DMS153 (cell line): ENCODE data around the gene FRMPD1.

Experiments used
- DNase-seq: peaks from one replicate; lab custom pipeline; 2025; lab: John Stamatoyannopoulos, UW

FRMPD1 gene

DNA sequence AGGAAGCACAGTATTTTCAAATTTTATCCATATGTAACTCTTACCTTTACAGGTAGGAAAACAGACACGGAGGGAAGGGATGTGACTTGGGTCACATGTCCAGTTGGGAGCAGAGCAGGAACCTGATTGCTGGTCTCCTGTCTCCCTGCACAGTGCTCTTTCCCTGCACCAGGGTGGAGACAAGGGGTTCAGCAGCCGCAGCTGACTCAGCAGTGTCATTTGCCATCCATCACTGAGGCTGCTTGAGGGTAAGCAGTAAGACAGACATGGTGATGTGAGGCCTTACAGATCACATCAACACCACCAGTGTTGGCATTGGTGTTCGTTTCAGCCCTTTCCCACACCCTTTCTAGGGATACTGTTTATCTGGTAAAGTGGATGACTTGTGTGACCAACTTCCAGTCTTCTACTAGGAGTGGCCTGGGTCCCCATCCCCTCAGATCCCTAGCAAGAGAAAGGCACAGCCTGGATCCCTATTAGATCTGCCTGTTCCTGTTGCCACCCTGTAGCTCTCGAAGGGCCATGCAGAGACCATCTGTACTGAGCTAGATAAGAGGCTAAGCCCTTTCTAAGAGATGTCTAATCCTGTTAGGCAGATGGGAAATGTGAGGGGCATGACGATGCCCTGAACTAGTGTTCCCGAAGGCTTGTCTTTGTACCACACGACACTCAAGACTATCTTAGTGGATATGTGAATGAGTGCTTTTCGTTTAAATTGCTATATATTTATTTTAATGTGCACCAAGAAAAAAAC, 29.1 kb downstream of the FRMPD1 start:
- no peak for DNase-seq

DNA sequence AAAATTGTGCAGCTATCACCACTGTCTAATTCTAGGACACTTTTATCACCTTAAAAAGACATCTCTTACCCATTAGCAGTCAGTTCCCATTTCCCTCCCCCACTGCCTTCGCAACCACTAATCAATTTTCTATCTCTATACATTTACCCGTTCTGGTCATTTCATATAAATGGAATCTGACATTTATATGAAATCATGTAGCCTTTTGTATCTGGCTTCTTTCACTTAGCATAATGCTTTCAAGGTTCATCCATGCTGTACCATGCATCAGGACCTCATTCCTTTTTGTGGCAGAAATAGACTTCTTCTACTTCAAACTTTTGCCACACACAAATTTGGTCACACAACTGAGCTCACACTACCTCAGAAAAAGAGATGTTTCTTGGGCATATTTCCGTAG, 32.2 kb downstream of the FRMPD1 start:
- DNase-seq: no peak

DNA sequence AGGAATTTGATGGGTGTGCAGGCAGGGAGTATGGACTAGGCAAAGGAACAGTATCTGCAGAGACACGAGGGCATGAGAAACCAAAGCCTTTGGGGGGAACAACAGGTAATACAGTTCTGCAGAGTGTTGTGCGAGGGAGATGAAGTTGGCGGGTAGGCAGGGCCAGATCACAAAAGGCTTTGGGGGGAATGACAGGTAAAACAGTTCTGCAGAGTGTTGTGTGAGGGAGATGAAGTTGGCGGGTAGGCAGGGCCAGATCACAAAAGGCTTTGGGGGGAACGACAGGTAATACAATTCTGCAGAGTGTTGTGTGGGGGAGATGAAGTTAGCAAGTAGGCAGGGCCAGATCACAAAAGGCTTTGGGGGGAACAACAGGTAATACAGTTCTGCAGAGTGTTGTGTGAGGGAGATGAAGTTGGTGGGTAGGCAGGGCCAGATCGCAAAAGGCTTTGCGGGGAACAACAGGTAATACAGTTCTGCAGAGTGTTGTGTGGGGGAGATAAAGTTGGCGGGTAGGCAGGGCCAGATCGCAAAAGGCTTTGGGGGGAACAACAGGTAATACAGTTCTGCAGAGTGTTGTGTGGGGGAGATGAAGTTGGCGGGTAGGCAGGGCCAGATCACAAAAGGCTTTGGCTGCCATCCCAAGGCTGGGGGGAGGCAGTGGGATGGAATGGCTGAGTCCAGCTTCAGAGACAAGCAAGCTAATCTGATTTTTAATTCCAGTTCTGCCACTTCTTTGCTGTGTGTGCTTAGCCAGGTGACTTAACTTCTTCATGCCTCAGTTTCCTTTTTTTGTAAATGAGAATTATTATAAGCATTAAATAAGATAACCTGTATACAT, 33.0 kb downstream of the FRMPD1 start:
- DNase-seq: no peak

DNA sequence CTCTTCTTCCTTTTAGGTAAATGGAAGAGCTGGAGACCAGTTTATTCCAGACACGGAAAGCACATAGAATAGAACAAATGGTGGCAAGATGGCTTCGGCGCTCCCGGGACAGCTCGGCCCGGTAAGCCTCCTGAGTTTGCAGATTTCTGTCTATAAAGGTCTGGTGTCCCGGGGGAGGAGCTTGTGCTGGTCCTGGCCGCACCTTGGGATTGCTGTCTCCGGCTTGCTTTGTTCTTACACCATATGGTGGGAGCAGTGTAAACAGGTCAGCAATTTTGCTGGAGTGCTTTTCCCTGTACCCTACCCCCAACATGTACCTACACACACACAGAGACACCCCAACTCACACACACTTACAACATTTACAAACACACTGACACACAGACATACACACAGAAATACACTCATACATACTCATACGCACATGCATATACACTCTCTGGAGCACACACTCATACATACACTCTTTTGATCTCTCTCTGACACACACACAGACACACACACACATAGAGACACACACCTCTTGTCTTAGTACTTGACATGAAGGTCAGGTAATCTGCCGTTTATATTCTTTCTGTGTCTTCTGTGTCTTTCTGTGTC, 42.0 kb downstream of the FRMPD1 start:
- DNase-seq: no peak

DNA sequence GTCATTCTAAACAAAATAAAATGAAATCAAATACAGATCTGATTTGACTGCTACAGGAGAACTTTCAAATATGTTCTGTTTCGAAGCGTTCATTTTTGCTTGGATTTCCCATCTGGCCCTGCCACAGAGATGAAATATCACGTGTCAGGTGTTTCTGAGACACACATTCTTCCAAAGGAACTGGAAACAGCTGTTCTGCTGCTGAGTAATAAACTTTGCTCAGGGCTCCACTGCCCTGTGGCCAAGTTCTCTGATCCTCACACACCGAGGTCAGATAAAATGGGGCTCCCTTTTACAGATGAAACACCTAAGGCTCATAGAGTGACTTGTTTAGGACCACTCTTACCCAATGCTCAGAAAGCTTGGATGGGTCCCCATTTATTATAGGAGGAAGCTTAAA, 42.5 kb downstream of the FRMPD1 start:
- no peak for DNase-seq

DNA sequence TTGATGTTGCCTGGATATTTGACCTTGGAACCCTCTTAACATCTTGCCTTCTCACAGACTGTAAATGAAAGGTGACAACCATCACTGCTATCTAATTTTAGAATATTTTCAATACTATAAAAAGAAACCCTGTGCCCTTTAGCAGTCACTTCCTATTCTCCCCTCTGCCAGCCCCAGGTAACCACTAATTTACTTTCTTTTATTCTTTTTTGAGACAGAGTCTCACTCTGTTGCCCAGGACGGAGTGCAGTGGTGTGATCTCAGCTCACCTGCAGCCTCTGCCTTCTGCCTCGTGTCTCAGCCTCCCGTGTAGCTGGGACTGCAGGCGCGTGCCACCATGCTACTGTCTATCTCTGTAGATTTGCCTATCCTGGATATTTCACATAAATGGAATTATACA, 43.6 kb downstream of the FRMPD1 start:
- no peak for DNase-seq

DNA sequence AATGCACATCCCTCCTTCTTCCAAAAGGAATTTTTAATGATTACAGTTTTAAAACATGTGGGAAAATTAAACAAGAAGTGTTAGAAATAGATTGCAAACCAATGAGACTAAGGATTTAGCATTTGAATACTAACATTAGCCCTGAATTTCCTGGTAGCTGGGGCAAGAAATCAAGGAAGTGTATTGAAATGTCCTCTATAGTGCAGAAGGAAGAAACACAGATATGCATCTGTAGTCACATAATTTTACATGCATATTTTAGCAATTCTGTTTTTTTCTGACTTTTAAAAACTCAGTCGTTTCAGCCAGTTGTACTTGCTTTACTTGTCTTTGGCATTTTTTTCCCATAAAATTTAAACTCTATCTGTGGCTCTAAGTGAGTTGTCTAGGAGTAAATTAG, 45.8 kb downstream of the FRMPD1 start:
- no peak for DNase-seq

DNA sequence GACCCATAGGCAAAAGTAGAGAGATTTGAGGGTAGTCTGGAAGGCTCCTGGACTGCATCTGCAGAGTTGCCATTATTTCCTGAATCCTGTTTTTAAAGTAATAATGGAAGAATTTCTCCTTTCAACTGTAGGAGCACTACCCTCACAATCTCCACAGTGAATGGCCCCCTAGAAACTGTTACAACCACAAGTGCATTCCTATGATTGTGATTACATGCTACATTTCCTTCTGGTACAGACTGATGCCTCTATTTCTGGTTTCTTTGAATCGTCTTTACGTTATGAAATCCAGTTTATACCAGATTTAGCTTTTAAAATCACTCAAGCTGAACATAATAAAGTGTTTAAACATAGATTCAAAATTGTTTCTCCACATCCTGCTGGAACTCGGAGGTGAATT, 49.4 kb downstream of the FRMPD1 start:
- DNase-seq: no peak

DNA sequence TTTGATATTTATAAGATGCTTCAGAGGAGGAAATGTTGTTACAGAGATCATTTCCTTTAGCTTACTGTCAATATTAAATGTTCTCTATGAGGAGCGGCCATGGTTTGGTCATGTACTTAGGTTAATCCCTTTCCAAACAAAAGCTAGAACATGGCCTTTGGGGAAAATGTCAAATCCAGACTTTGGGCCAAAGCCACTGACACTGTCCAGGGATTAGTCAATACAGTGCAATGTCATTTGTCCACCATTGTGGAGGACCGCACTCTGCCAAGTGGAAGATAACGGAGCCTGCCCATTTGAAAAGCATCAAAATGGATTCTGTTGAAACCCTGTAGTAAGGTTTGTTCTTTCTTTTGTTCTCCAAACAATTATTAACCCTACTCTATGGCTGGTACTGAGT, 50.1 kb downstream of the FRMPD1 start:
- no peak for DNase-seq

DNA sequence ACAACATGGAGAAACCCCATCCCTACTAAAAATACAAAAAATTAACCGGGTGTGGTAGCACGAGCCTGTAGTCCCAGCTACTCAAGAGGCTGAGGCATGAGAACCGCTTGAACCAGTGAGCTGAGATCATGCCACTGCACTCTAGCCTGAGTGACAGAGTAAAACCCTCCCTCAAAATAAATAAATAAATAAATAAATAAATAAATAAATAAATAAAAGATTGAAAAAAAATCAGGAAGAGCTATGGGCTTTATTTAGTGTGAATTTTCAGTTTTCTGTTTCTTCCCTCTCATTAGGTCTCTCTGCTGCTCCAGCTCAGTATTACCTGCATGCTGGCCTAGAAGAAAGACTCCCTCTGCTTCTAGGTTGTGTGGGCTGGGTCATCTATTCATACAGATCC, 55.0 kb downstream of the FRMPD1 start:
- DNase-seq: no peak

DNA sequence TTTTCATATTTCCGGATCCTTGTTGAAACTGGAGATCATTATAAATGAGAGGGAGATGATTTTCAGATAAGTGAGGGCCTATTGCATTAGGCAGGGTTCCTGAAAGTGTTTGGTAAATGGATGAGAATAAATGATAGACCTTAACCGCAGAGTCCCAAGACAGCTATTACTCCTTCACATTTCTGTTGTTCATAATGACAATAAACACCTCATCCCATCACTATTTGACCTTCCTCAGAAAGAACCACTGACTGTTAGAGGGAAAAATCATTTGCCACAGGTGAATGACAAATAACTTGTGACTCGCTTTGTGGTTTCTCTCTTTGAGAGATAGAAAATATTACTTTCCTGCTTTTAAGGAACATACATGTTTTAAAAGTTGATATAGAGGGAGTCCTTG, 55.5 kb downstream of the FRMPD1 start:
- DNase-seq: no peak

DNA sequence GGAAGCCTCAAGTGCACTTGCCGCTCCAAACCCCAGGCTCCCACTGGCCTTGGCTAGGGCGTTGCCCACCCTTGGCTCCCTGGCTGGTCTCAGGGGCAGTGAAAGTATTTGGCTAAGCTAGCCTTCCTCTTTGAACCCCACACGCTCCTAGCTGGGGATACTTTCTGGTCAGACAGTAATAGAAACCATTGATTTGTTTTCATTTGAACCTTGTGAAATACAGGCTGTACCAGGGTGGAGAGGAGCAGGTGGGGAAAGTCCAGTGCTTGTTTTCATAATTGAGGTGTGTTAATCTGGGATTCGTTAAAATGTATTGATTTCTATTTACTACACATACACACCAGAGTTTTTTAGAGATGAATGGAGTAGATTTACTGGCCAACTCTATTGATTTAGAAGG, 57.0 kb downstream of the FRMPD1 start:
- DNase-seq: no peak

DNA sequence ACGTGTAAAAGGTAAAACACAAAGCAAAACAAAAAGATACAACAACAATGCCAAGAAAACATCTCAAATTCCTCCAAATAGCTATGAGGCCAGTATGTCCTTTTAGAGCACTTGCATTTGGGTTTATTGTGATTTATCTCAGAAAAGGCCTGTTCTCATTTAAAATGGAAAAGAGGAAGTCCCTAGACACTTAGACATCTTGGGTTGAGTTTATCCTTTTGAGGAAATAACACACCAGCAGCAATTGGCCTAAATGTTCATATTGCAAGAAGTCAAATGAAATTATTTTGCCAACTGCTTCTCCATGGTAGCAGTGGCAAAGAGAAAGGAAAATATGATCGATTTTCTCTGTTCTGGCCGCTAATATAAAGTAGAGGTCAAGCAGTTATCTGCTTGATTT, 59.3 kb downstream of the FRMPD1 start:
- no peak for DNase-seq

DNA sequence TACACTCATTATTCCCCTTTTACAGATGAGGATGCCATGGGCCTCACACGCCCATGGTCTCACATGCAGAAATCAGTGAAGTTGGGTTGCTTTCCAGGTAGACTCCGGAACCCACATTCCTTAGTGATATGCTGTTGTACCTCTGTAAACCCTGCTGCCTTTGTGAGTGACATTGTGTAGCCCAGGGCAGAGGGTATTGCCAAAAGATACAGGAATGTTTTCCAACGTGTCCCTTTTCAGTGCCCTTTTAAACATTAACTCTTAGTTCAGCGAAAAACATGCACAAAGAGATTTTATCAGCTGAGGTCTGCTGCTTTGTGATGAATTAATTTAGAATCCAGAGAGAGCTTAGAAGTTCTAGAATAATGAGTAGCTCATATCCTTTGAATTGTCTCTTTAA, 64.5 kb downstream of the FRMPD1 start:
- no peak for DNase-seq

DNA sequence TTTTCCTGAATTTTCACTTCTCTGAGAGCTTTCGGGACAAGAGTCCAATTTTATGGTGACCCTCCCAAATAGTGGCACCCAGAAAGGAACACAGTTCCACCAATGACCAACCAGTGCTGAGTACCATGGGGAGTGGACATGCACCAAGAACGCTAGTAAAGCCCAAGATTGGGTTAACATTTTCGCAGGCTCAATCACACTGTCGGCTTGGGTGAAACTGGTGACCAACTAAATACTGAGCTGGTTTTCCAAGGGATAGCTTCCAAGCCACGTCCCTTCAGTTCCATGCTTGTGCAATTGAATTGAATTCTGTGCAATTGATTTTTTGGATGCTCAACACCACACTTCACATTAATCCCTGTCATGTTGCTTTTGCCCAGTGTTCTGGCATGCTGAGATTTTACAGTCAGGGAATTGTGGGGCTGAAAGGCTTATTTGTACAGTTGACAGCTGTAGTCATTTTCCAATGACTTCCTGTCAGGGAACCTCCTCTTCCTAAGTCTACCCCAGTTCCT, 65.3 kb downstream of the FRMPD1 start:
- no peak for DNase-seq

DNA sequence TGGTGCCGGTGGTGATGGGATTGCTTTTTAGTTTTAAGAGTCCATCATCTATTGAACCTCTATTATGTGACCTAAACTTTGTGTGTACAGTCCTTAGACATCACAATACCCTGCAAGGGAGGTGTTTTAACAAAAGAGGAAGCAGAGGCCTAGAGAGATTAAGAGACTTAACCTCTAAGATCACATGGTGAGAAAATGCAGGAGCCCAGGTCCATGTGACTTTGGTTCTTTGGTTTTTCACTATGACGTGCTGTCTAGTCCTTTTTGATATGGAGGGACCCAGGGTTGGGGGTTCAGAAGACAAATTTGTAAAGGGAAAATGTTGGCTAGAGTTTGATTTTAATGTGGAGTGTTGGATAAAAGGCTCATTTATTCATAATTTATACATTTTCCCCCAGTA, 68.8 kb downstream of the FRMPD1 start:
- no peak for DNase-seq

DNA sequence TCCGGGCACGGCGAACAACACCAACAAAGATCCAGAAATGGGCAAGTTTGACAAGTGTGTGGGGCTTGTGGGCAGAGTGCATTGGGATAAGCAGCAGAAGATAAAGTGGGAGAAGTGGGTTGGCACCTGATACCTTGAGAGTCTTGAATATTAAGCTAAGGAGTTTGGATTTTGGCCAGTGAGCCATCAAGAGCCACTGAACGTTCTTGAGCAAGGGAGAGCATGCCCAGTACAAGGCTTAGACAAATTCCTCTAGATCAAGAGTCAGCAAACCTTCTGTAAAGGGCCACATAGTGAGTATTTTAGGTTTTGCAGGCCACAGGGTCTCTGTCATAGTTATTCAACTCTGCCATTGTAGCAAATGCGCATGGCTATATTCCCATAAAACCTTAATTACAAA, 76.3 kb downstream of the FRMPD1 start:
- DNase-seq: no peak

DNA sequence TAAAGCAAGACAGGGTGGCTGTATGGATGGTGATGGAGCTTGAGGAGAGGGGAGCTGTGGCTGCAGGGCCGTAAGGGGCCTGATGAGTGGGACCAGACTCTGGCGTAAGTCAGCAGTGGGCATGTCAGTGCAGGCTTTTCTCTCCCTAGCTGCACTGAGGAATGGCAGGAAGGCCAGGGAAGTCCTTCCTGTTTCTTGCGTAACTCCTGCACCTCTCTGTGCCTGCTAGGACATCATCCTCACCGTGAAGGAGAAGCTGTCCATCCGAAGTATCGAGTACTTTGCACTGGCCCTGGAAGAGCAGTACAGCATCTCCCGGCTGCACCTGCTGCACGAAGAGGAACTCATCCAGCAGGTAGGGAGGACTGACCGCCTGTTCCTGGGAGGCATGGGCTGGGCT, 78.7 kb downstream of the FRMPD1 start:
- DNase-seq: no peak

DNA sequence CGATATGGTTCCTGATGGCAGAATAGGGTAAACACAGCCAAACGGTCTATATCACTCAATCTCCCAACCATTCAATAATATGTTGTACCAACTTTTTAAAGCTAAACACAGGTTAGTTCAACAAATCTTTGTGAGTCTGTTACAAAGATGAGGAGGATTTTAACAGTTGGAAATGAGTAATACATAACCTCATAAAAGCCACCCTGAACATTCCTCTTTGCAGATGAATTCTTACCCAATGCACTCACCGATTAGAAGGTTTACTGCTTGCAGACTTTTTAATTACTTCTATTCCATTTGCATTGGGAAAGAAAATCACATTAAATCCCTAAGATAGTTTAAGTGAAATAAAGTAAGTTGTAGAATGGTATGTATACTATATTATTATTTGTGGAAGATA, 79.5 kb downstream of the FRMPD1 start:
- DNase-seq: no peak

DNA sequence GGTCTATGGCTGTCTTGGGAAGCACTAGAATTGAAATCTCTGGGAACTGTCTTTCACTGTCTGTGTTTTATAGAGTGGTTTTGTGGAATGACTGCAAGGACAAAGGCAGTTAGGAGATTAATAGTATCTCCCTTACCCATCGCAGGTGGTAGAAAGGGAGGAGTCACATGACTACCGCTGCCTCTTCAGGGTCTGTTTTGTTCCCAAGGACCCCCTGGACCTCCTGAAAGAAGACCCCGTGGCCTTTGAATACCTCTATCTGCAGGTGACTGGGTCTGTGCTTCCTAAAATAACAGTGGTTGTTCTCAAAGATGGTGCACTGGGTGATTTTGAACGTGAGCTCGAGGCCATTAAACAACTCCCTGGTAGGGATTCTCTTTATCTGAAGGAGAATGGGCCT, 80.1 kb downstream of the FRMPD1 start:
- no peak for DNase-seq

DNA sequence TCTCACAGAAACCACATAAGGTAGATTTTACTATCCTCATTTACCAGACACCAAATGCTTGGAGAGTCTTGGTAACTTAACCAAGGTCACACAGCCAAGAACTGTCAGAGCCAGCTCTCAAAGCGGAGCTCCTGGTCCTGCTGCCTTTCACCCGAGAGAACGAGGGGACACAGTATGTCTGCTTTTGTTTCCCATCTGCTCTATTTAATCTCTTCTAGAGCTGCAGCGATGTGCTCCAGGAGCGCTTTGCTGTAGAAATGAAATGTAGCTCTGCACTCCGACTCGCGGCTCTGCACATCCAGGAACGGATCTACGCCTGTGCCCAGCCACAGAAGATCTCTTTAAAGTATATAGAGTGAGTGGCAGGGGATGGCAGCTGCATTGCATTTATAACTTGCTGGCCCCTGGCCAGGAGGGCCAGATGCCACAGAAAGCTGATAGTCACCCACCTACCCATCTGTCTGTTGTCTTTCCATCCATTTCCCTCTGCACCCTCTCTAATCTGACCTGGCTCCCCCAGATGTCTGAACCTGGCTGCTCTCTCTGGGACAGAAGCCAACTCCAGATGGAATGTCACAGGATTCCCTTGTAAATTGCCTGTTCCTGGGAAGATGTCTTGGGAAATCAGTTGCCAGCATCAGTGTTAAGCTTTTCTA, 81.5 kb downstream of the FRMPD1 start:
- no peak for DNase-seq

DNA sequence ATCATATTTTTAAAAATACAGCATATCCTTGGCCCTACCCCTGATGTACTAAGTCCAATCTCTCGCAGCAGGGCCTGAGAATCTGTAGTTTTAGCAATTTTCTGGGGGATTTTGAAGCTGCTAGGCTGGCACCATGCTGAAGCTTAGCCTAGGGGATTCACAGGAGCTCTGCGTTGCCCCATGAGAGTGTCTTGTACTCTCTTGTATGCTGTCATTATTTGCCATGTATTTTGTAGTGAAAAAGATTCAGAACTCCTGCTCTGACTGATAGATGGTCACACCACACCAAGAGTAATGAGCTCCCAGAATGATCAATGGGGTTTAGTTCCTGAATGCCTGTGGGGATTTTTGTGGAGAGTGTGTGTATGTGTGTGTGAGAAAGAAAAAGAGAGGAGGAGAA, 82.2 kb downstream of the FRMPD1 start:
- no peak for DNase-seq

DNA sequence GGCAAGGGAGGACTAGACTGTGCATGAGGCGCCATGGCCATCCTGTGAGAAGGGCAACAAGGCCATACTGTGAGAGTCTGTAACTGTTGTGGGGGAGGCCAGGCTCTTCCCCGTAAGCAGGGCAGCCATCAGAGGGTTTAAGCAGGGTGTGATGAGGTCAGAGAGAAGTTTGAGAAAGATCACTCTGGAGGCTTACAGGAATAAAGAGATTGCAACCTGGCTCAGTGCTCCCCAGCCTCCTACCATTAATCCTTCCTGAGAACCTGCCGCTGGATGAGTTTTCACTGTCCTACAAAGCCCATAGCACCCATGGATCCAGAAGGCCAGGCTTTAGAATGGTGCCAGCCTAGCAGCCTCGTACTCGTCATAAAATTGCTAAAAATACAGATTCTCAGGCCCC, 88.5 kb downstream of the FRMPD1 start:
- no peak for DNase-seq
